T-helper 1 cell (primary cell): ENCODE results near the gene RFK.
"Not testable (repeated sequence)": the region's sequence is repeated elsewhere in the genome, so short reads cannot be mapped to it uniquely, and the experiment has no call there.

Experiments
- DNase-seq, 5 donors: peaks; one replicate each; pipeline ENCODE4 v3.0.0-alpha.2; 2012 to 2020

The RFK gene

GRCh38 chr9:76369583-76369982, 24.6 kb downstream of the RFK start:
- DNase-seq, result no peak

GRCh38 chr9:76366275-76366674, 28.0 kb downstream of the RFK start:
- no peak for DNase-seq

- DNase-seq, result no peak
These were observed 29.2 kb downstream of the RFK start for GRCh38 chr9:76365028-76365427.

GRCh38 chr9:76363032-76363395, 31.2 kb downstream of the RFK start:
- no peak for DNase-seq

- not testable (repeated sequence) for DNase-seq
These were observed 31.7 kb downstream of the RFK start for GRCh38 chr9:76362332-76363031.

DNA sequence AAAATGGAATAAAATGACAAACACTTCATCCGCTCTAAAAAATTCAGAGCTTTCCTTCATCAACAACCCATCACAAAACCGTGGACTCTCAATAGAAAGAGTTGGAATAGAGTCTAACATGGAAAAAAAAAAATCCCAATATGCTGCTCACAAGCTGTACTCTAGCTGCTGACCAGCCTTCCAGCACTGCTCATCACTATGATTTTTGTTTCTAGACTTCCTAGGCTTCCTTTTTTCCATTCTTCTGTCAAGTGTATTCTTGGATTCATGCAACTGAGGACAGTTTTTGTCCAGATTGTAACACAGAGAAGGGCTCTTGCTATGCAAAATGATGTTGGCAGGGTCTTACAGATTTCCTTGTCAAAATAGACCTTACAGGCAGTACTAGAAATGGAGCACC, 34.5 kb downstream of the RFK start:
- no peak for DNase-seq

- peak in 1 of 5 donors; percentile 13 for DNase-seq
These were observed 34.9 kb downstream of the RFK start for GRCh38 chr9:76359365-76359764.

DNA sequence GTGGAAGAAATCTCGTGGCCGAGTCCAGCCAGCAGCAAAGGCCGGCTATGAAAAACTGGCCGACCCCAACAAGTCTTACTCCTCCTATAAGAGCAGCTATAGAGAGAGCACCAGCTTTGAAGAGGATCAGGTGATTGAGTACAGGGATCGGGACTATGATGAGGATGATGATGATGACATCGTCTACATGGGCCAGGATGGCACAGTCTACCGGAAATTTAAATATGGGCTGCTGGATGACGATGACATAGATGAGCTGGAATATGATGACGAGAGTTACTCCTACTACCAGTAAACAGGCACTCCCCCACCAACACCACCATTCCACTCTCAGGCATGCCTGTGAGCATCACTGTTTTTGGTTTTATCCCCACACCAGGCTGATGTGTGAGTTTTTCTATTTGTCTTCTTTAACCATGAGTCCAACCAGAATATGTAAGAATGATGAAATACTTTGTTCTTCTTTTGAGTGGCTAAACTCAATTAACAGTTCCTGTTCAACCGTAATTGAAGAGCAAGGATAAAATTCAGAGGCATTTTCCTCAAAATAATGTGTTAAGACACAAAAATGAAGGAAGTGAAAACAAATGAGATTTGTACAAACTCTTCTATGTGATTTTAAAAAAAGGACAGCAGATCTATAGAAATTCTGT, 35.5 kb downstream of the RFK start:
- no peak for DNase-seq

GRCh38 chr9:76357555-76357954, 36.7 kb downstream of the RFK start:
- DNase-seq, result no peak

GRCh38 chr9:76355886-76356285, 38.3 kb downstream of the RFK start:
- no peak for DNase-seq

DNA sequence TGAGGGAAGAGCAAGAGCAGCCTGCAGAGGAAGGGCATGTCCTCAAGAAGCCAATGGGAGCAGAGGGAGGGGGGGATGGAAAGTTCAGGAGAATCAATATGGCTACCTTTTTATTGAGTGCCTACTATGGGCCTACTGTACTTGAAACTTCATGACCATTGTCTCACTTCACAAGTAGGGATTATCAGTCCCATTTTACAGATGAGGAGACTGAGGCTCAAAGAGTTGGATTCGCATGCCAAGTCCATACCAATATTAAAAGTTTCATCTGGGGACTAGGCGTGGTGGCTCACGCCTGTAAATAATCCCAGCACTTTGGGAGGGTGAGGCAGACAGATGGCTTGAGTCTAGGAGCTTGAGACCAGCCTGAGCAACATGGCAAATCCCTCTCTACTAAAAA, 40.0 kb downstream of the RFK start:
- DNase-seq, result no peak

DNA sequence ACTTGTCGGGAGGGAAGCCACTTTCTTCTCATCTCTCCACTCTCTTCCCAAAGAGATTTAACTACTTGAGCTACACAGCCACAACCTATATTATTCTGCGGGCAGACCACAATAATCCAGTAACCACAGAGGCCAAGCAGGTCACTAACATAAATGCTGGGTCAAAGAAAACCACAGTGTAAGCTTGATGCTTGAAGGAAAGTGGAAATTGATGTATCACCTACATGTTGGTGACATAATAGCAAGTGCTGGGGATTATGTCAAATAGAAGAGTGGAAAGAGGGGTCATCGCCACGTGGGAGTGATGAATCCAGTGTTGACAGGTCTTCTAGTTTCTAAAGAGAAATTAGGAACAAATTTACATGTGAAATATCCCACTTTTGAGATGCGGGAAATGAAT, 40.9 kb downstream of the RFK start:
- no peak for DNase-seq

GRCh38 chr9:76352026-76352620, 42.1 kb downstream of the RFK start:
- no peak for DNase-seq

- no peak for DNase-seq
These were observed 43.2 kb downstream of the RFK start for GRCh38 chr9:76351006-76351405.

DNA sequence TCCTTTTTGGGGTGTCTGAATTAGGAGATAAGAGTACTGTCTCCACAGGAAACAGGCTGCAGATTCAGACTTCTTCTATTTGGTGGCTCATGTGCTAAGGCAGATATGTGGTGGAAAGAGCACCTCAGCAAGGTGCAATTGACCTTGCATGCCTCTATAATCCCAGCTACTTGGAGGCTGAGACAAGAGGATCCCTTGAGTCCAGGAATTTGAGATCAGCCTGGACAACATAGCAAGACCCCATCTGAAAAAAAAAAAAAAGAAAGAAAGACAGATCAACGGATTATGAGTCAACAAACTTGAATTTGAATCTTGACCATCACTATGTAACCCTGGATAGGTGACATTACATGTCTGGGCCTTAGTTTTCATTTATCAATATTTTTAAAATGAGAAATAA, 44.4 kb downstream of the RFK start:
- DNase-seq, result no peak

GRCh38 chr9:76342858-76343257, 51.4 kb downstream of the RFK start:
- DNase-seq, result no peak

GRCh38 chr9:76342201-76342600, 52.0 kb downstream of the RFK start:
- no peak for DNase-seq

GRCh38 chr9:76341616-76342015, 52.6 kb downstream of the RFK start:
- DNase-seq, result no peak

DNA sequence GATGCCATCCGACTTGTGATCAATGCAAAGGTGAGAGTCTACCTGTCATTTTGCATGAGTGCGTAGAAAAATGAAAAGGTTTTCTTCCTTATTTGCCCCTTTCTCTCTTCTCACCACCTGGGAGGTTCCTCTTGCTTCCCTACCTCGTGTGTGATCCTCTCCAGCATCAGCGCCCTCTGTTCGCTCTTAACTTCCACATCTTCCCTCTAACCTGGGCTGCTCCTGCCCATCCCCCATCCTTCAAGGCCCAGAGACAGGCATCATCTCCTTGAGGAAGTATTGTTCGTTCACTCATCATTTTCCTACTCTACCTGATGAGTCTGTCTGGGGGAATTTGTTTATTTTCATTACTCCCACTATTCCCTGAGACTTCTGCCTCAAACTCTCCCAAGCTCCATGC, 55.8 kb downstream of the RFK start:
- DNase-seq, result no peak

DNA sequence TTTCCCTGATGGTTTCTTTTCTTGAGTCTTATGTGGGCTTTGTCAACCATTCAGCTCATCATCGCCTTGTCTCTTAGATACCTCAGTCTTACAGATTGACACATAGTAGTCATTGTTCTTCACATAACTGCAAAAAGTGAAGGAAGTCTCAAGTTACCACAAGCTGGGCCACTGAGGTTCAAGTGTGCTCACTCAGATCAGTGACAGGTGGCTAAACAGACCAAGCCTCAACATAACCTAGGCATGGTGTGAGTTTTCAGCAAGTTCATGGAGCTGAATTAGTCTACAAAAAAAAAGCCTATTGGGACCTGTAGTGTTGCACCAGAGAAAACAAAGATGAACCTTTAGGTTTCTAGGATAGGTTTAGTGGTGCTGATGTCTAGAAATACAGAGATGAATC, 58.2 kb downstream of the RFK start:
- no peak for DNase-seq
